NCI-H2227 (cell line): ENCODE measurements around the gene INTS2.
"Not testable (repeated sequence)": the region's sequence is repeated elsewhere in the genome, so short reads cannot be mapped to it uniquely, and the experiment has no call there.

Source experiments
- DNase-seq: peaks from one replicate; lab custom pipeline; 2025; ENCODE audit not compliant: unreplicated experiment; lab: John Stamatoyannopoulos, UW

Gene INTS2

DNA sequence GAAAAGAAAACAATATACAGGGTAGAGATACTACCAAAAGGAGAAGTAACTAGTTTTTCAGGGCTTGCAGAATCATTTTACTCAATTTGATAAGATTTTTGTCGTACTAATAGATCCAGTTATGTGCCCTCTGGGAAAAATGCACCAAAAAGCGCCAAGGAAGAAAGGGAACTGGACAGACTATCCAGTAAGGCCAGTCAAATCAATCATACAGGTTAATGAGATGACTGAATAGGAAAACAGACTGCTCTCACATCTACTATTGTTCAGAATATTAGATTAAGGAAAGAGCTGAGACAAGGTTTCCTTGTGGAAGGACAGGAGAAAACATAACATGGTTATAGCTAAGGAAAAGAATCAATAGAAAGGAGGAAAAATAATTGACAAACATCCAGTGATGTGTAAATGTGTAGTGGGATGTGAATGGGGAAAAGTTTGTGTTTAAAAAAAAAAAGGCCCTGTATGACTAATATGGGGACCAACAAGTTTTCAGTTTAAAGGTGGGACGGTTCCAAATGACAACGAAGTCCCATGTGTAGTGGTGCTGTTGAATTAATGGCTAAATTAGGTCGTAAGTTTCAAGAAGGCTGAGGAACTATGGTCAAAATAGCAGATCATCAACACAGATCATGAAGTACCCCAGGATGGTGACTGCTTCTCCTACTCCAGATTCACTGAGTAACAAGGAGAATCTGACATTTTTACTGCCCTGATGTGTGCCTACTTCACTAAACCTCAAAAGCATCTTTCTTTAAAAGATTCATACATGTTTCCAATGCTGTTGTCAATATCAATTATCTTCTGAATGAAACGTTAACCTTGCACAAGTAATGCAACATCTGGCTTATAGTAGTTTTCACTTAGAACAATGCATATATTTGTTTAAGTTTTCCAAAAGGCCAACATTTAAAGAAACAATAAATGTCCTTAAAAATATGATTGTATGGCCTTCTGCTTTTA is 105.2 kb downstream of the INTS2 start:
- DNase-seq, result no peak

DNA sequence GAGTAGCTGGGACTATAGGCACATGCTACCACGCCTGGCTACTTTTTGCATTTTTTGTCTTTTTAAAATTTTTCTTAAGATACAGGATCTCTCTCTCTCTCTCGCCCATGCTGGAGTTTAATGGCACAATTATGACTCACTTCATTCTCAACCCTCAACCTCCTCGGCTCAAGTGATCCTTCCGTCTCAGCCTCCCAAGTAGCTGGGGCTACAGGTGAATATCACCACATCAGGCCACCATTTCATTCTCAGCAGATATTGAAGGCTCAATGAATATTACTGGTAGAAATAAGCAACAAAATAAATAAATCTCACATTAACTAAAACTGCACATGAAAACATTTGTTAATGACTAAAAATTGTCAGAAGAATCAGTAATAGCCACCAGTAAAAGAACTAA is 106.1 kb downstream of the INTS2 start:
- DNase-seq, result no peak

DNA sequence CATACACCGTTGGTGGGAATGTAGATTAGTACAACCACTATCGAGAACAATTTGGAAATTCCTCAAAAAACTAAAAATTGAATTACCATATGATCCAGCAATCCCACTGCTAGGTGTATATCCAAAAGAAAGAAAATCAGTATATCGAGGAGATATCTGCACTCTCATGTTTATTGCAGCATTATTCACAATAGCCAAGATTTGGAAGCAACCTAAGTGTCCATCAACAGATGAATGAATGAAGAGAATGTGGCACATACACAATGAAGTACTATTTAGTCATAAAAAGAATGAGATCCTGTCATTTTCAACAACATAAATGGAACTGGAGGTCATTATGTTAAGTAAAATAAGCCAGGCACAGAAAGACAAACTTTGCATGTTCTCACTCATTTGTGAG is 108.5 kb downstream of the INTS2 start:
- DNase-seq, result not testable (repeated sequence)

DNA sequence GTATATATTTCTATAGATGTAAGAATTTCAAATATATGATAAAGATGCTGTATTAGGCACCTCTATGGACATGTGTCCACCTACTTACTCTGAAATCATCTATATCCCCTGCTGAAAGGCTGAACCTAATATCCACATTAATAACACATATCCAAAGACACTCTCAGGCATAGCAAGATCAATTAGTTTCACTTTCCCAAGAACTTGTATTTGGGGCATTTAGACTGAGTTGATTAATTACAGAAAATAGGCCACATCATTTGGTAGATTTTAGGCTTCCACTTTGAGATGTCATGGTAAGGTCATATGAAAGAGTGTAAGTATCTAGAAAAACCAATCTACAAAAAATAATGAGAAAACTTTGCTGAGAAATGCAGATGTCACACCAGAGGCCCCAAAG is 109.6 kb downstream of the INTS2 start:
- no peak for DNase-seq

DNA sequence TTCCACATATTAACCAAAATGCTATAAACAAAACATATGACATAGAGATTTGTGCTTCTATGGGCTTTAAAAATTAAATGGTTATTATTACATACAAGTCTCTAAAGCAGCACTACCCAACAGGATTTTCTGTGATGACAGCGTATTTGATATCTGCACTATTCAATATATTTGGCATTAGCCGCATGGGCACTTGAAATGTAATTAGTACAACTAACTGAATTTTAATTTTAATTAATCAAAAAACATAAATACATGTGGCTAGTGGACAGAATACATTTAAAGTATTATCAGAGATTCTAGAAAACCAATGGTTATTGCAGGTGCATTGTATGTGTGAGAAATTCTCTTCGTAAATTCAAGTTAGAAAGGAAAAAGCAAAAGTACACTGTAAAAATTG is 110.3 kb downstream of the INTS2 start:
- no peak for DNase-seq

DNA sequence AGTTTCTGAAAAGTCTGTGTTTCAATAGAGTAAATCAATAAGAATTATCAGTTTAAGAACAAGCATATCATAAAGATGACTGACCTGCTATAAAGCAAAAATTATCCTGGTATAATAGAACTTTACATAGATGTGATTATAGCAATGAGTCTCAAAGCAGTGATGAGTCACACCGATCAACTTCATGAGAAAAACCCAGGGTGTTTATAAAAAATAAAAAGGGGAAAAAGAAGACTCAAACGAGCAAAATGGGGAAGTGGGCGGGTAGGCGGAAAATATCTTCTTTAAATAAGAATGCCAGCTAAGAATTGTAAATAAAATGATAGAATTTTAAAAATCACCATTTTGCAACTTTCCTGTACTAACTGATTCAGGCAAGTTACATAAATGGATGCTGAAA is 111.2 kb downstream of the INTS2 start:
- DNase-seq, result no peak

DNA sequence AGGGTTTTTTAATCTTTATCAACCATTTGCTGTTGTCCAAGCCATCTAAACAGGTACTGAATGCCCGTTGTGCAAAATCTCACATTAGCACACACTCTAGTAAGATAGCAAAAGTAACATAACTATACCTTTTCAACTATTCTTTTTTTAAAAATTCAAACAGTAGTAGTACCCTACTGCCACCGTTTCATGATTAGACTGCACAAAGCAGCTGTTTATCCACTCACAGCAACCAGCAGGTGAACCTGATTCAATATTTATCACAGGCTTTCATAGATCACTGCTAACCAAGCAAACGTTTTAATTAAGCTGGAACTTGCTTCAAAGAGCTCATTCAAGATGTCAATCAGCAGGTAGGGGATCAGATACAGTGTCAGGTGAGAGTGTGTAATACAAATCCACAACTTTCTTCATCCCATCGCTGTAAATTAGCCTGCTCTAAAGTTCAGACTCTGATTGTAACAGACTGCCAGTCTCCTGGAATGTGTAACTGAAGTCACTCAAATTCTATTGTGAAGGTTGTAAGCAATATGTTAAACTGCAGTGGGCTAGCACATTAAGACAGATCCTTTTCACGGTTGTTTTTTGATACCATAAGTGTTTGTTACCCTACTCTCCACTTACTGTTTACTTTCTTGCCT is 111.8 kb downstream of the INTS2 start:
- DNase-seq, result no peak
